NCI-H748 (cell line): ENCODE data around the gene SELENON.

ENCODE experiments used
- DNase-seq: peaks from one replicate; lab custom pipeline; 2025; ENCODE audit not compliant: unreplicated experiment; lab: John Stamatoyannopoulos, UW

Gene SELENON

GRCh38 chr1:25808481-25809244 lies 8.7 kb downstream of the SELENON start:
- DNase-seq, result no peak

GRCh38 chr1:25809283-25809926 lies 9.4 kb downstream of the SELENON start:
- DNase-seq, result no peak

DNA sequence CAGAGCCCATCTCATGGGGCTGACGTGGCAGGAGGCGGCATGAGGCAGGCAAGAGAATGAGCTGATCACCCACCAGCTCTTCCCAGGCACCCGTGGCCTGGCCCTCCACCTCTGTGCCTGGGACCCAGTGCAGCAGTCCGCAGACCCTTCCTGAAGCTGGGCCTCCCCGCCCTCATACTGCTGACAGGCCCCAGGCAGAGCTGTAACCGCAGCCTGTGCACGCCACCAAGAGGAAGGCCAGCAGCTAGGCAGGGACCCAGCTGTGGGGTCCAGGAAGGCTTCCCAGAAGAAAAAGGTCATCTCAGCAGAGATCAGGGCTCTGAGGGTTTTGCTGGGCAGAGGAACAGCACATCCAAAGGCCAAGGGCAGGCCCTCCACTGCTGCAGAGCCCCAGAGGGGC lies 9.9 kb downstream of the SELENON start:
- DNase-seq, result no peak

DNA sequence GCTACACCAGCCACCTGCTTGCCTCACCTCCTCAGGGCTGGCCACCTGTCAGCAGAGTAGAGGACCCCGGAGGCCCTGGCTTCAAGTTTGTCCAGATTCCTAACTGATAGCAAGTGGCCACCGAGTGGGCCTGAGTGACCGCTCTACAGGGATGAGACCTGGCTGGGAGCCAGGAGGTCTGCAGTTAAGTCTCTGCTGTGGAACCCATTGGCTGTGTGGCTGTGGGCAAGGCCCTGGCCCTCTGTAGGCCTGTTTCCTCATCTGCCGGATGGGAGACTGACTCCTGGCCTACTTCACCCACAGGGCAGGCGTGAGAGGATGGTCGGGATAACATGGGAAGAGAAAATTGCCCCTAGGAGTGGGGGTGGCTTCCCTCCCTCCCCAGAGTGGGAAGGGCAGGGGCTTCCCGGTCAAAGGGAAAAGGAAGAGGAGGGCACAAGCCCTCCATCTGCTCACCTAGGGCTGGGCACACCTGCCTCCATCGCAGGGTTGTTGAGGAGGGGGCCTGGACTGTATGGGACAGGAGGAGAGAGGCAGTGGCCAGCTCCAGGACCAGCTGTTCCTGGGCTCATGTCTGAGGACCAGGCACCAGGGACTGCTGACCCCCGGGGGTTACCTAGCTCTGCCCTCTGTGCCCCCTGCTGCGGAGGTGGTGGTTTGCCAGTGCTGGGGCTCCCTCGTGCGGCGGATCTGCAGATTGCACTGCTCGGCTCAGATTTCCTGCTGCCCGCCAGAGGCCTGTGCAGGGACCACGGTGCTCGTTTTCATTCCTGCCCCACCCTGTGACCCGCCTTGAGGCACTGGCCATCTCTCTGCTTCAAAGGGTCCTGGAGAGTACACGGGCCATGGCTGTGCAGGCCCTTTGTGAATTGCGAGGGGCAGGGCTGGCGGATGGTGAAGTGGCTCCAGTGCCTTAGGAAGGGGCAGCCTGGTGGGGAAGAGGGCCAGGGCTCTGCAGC lies 10.6 kb downstream of the SELENON start:
- peak; percentile 46 for DNase-seq

GRCh38 chr1:25811384-25812082 lies 11.5 kb downstream of the SELENON start:
- no peak for DNase-seq

DNA sequence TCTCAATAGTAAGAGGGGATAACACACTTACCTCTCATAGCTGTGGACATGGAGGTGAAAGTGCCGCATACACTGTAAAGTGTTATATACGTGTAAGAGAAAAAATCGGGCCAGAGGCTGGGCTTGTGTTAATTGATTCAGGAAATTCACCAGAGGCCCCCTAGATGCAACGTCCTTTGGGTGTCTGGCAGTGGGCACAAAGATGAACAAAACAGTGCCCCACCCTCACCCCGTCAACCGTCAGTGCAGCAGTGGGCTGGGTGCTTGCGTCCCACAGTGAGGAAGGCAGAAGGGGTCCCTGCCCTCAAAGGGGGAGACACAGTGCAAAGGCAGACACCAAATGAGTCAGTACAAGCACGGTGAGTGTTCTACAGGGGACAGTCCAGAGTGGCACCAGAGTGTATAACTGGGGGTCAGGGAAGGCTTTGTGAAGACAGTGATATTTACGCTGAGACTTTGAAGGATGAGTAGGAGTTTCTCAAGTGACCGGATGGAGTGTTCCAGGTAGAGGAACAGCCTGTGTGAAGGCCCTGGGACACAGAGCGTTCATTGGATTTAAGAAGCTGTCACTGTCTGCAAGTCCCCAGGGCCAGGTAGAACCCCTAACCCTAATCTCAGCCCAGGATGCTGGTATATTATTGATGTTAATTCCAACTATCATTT lies 13.2 kb downstream of the SELENON start:
- no peak for DNase-seq

GRCh38 chr1:25813734-25814471 lies 13.9 kb downstream of the SELENON start:
- DNase-seq, result no peak

DNA sequence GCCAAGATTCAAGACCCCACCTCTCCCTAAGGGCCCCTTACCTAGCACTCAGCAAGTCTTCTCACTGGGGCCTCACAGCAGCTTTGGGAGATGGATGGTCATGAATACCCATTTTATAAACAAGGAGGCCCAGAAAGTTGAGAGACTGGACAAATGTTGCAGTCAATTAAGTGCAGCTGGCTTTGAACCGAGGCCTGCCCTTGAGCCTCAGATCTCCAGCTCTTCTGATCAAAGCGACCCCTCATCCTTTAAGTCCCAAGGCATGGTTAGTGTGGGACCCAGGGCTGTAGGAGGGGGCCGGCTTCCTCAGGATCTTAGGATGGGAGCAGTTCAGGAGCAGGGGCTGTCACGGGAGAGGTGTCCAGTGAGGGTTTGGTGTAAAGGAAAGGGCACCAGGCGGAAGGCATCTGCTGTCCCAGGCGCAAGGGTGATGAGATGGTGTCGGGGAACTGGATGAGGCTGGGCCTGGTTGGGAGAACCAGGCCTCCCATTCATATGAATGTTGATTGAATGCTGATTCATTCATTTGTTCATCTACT lies 14.6 kb downstream of the SELENON start:
- no peak for DNase-seq

DNA sequence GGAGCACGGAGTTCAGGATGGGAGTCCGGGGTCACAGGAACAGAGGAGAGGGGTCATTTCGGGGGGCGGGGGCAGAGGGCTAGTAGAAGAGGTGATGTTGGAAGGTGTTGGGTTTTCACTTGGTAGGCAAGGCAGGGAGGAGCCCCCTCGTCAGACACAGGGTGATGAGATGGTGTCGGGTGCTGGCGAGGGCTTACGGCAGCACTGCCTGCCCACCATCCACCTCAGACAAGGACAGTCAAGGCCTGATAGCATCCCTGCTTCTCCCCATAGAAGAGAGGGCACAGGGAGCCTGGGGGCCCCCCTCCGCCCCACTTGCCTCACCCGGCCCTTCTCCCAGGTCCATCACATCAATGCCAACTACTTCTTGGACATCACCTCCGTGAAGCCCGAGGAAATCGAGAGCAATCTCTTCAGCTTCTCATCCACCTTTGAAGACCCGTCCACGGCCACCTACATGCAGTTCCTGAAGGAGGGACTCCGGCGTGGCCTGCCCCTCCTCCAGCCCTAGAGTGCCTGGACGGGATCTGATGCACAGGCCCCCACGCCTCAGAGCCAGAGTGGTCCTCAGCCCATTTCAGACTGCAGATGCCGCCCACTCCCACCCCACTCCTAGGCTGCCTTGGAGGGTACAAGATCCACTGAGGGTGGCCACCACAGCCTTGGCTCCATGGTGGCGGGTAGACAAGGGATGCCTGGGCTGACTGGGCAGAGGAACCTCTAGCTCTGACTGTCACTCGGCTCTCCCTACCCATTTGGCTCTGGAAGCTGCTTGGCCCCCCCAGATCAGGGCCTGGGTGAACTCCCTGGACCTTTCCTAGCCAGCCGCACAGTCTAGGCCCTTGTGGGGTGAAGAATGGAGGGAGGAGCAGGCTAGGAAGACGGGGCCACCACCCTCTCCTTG lies 15.5 kb downstream of the SELENON start:
- DNase-seq, result no peak

DNA sequence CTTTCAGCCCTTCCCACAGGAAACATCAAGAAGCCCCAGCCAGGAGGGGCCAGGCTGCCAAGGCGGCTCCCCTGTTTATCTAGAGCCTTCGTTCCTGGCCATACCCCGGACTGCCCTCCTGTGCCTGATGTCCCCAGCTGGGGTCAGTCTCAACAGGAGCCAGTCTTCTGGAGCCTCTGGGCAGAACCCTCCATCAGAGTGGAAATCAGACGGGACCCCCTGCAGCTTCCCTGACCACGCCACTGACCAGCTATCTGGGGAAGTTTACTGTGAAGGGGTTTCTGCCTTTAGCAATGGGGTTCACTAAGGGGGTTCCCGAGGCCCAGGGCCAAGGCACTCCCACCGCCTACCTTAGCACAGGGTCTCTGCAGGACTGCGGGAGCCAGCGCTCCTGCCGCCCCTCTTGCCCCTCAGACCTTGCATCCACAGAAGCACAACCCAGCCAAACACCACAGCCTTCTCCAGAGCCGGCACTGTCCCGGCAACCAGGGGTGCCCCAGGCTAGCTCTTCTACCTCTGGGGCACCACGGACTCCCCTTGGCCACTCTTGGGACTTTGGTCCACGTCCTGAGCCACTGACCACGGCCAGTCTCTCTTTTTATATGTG lies 16.2 kb downstream of the SELENON start:
- DNase-seq, result no peak

DNA sequence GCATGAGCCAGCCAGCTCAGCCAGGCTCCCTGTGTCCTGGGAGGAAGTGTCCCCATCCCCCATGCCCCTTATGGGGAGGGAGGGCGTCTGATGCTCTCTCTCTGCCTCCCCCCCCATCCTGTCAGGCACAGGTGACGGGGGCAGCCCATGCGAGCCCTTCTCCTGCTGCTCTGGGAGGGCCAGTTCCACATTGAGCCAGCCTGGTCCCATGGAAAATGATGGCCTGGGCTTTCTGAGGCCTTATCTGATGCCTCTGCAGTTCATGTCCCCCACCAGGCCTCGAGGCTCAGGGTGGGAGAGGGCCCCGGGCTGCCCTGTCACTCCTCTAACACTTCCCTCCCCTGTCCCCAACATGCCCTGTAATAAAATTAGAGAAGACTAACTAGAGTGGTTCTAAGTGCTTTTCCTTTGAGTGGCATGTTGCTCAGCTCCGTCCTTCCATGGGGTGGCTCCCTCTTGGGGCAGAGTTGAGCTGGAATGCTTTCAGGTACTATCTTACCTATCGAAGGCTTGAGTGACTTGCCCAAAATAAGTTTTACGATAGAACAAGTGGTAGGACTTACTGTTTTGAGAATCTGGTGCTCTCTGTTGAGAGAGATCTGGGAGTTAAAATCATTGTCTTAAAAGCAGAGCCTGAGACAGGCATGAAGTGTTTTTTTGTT lies 18.0 kb downstream of the SELENON start:
- DNase-seq, result peak; percentile 5

DNA sequence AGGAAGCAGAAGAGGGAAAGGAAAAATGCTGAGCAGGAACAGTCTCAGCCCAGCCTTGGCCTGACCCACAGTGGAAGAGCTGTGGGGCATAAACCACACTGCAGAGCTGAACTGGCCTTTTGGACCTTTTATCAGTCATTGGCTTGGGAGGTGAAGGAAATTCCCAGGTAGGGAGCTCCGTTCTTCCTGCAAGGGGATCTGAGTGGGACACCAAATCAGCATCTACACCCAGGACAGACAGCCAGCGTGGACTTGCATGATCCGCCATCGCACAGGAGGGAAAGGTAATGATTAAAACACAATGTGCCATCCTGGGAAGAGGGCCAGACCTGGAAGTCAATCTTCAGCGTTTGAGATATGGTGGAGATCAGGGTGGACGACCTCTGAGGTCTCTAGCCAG lies 18.6 kb downstream of the SELENON start:
- no peak for DNase-seq

DNA sequence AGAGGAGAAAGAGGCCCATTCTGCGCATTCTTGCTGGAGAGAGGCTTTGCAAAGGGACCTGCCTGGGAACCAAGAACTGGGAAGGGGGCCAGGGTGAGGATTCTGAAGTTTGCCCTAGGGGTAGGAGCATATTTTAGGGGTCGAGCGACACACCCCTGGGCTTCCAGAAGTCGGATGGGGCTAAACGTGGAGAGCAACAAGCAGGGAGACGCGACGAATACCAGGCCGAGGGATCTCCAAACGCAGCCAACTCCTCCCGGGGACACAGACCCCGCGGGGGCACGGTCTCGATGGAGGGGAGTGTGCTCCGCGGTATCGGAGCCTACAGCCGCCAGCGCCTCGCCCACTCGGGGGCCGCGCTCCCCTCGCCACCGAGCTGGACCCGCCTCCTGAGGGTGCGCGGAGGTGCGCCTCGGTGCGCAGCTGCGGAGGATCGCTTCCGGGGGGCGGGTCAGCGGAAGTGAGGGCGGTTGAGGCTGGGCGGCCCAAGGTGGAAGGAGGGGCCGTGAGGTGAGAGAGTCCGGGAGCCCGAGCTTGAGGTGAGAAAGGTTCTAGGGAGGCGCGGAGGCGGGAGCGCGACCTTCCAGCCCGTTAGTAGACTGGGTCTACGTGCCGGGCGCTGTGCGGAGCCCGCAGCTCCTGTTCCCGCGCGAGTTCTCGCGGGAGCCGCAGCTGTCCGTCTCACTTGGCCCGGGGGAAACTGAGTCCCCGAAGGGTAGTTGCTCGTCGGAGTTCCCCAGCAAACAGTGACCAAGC lies 19.7 kb downstream of the SELENON start, which contains the start of gene MTFR1L:
Gene MTFR1L (plus strand): TSS at position 464 of the 756 bp plus-strand sequence. CDS start 3,151 bp downstream, outside the sequence.
- peak; percentile 83 for DNase-seq

- peak; percentile 60 for DNase-seq
These were observed 20.5 kb downstream of the SELENON start for GRCh38 chr1:25820247-25821111.

- DNase-seq, result no peak
These were observed 21.1 kb downstream of the SELENON start for GRCh38 chr1:25821112-25821476.

DNA sequence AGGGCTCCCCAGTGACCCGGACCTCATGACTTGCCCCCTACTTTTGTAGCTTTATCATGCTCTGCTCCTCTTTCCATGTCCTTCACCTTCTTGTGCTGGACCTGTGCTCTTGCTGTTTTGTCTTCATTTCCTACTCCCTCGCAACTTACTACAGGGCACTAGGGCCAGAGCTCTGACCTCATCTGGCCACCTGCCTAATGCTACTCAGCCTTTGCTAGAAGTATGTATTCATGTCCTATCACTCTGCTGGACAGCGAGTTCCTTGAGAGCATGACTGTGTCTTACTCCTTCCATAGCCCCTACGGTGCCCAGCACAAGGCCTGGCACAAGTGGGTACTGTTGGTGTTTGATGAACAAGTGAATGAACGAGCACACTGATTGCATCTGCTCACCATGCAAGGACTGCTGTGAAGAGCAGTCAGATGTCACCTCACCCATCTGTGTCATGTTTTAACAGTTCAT lies 21.7 kb downstream of the SELENON start:
- DNase-seq, result no peak
